Measurements from ENCODE around the gene FGD6. TPM values are rescaled to one million over a fixed set of nuclear protein-coding genes. Genes with fewer than 3 reads are reported as not detected.
A peak's percentile ranks its signal among the peaks of the same experiment; 100 is the strongest.

Gene FGD6
- polyA plus RNA-seq, 2 of the 4 experiments (the other 2 are of a cell fraction) = 15.5 to 48.0 TPM

- CTCF ChIA-PET = interaction anchor here (0.7 to 1.2 kb wide), 2 partner anchors 41 to 218 kb away, joined by 3 to 5 read pairs; no protein-coding TSS in a partner anchor
Measured at GRCh38 chr12:95118788-95119179, 98.5 kb downstream of the FGD6 start.

GRCh38 chr12:95118138-95118787 lies 99.0 kb downstream of the FGD6 start:
- peak; percentile 79 to 82 for ATAC-seq
- peaks cover 59% of the 10 kb centered on the region for H3K4me1 ChIP-seq
- FAIRE-seq = no peak
- peak overlapping the region; percentile 73 to 86 for H3K27ac ChIP-seq
- H3K9me3 ChIP-seq = no peaks in the 10 kb centered on the region
- 25% methylated on average over 4 of the region's 4 CpGs for WGBS (ENCODE audit: missing lambda C conversion rate)
- CTCF ChIA-PET = interaction anchor here (0.9 to 3.8 kb wide), 20 partner anchors 8 to 222 kb away, joined by 3 to 33 read pairs (median 4); partner anchors contain the start of genes FGD6 and VEZT
- POLR2A ChIA-PET = interaction anchor here (2.3 kb wide), 1 partner anchor 99 kb away, joined by 9 read pairs; the partner anchor contains the start of genes FGD6 and VEZT
- H3K4me2 ChIP-seq = peak overlapping the region; percentile 63
- DNase-seq (ENCODE audit: low read depth in 1 of 2, low spot score in 1 of 2) = peak; percentile 57 to 80
- peak overlapping the region; percentile 7; the same call in 1 of the 3 replicates for H3K4me3 ChIP-seq
- TF ChIP-seq JUNB (IDR thresholded peaks at IDR 0.05) (peak; percentile 56), NFE2L2 (conservative IDR thresholded peaks at IDR 0.05; ENCODE audit: low read length) (no peak), GATA3 (IDR thresholded peaks at IDR 0.05; ENCODE audit: borderline replicate concordance) (peak; percentile 71; the same call in 1 of the 2 replicates), JUN (IDR thresholded peaks at IDR 0.05) (peak in 1 of 2 experiments; percentile 43; a peak in 1 of 5 replicates), HOXB13 (CRISPR knock-in tag; IDR thresholded peaks at IDR 0.05; ENCODE audit: low read depth) (0 out of 2 replicates have a peak, but pooled peaks have one; percentile 1), ESRRA (IDR thresholded peaks at IDR 0.05; ENCODE audit: borderline replicate concordance, low read length) (no peak), CEBPB (IDR thresholded peaks at IDR 0.05) (peak in 1 of 2 experiments; percentile 57; a peak in 2 of 4 replicates), EP300 (IDR thresholded peaks at IDR 0.05) (peak; percentile 19 to 44; a peak in 1 of 5 replicates), FOXS1 (CRISPR knock-in tag; IDR thresholded peaks at IDR 0.05) (0 out of 2 replicates have a peak, but pooled peaks have one; percentile 6), HMGXB4 (CRISPR knock-in tag; IDR thresholded peaks at IDR 0.05; ENCODE audit: borderline replicate concordance) (no peak)

More at GRCh38 chr12:95118788-95119179, 98.5 kb downstream of the FGD6 start:
- FAIRE-seq = no peak
- Histone ChIP-seq H3K9me3 (no peaks in the 10 kb centered on the region), H3K27ac (peak overlapping the region; percentile 73 to 86), H3K4me2 (peak overlapping the region; percentile 63), H3K4me3 (peak overlapping the region; percentile 7; the same call in 1 of the 3 replicates), H3K4me1 (peaks cover 59% of the 10 kb centered on the region)
- DNase-seq (ENCODE audit: low read depth in 1 of 2, low spot score in 1 of 2) = peak in 1 of 2 experiments; percentile 37
- peak in 1 of 2 experiments; percentile 40; a peak in 3 of 6 replicates for ATAC-seq
- TF ChIP-seq CTCF (IDR thresholded peaks at IDR 0.05) (no peak), PBX3 (IDR thresholded peaks at IDR 0.05) (no peak), ATOH8 (CRISPR knock-in tag; IDR thresholded peaks at IDR 0.05; ENCODE audit: low read depth) (peak; percentile 44; the same call in 1 of the 2 replicates), TFCP2L1 (CRISPR knock-in tag; IDR thresholded peaks at IDR 0.05) (no peak), BCL3 (IDR thresholded peaks at IDR 0.05) (no peak), JUN (IDR thresholded peaks at IDR 0.05) (0 out of 5 replicates have a peak, but pooled peaks of 1 of the 2 experiments have one; percentile 3), CBX2 (IDR thresholded peaks at IDR 0.05; ENCODE audit: borderline replicate concordance, low read depth) (no peak), HOXB5 (CRISPR knock-in tag; IDR thresholded peaks at IDR 0.05) (0 out of 2 replicates have a peak, but pooled peaks have one; percentile 57), MAX (IDR thresholded peaks at IDR 0.05) (no peak), HES2 (IDR thresholded peaks at IDR 0.05) (no peak), PHF8 (IDR thresholded peaks at IDR 0.05; ENCODE audit: borderline replicate concordance, low read depth) (no peak)
- WGBS (ENCODE audit: missing lambda C conversion rate) = 3% methylated on average over 3 of the region's 3 CpGs
- POLR2A ChIA-PET = interaction anchor here (0.7 kb wide), 1 partner anchor 80 kb away, joined by 3 read pairs; no protein-coding TSS in a partner anchor
